SH-SY5Y (cell line): ENCODE data around the gene PNKP.
A peak's percentile ranks its signal among the peaks of the same experiment; 100 is the strongest.

ENCODE experiments used
- GATA2 ChIP-seq: IDR thresholded peaks from 2 replicates; pipeline ENCODE4 v1.6.1; 2011; ENCODE audit warnings: mild to moderate bottlenecking, low read depth, low read length
- GATA3 ChIP-seq: IDR thresholded peaks from 2 replicates; pipeline ENCODE4 v1.6.1; 2011; ENCODE audit warnings: low read depth, mild to moderate bottlenecking, low read length, moderate library complexity

Gene PNKP

DNA sequence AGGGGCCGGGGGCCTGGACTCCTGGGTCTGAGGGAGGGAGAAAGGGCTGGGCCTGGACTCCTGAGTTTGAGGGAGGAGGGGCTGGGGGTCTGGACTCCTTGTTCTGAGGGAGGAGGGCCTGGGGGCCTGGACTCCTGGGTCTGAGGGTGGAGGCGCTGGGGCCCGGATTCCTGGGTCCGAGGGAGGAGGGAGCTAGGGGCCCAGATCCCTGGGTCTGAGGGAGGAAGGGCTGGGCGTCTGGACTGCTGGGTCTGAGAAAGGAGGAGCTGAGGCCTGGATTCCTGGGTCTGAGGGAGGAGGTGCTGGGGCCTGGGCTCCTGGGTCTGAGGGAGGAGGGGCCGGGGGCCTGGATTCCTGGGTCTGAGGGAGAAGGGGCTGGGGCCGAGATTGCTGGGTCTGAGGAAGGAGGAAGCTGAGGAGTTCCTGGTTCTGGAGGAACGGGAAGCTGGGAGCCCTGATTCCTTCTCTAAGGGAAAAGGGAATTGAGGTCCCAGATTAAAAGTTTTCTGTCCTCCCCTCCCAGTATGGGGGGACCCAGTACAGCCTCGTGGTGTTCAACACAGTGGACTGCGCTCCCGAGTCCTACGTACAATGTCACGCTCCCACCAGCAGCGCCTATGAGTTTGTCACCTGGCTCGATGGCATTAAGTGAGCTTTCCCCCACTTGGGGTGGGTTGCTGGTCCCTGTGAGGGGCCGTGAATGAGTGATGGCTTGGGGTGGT is 48.6 kb downstream of the PNKP start:
- TF ChIP-seq GATA3 (no peak), GATA2 (no peak)

DNA sequence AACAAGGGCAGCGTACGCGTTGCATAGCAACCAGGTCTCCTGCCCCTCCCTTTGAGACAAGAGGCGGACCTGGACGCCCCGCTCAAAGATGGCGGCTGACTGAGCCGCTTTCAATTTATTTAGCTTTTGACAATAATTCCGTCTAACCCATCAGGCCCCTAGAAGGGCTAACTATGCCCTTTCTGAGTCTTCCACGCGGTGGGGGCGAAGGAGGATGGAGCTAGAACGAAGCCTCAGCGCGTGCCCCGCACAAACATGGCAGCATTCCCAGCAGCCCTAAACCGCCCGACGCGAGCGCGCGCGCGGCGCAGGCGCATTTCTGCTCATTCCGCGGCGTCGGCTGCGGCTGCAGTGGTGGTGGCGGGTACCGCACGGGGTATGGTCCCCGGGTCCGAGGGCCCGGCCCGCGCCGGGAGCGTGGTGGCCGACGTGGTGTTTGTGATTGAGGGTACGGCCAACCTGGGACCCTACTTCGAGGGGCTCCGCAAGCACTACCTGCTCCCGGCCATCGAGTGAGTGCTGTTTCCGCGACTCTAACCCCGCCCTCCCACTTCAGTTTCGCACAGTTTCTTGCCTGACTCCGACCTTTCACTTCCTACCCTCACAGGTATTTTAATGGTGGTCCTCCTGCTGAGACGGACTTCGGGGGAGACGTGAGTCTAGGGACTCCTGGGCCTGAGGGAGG is 49.3 kb downstream of the PNKP start, which contains the start of gene MED25:
Gene MED25 (plus strand): TSS at position 326 of the 685 bp plus-strand sequence. CDS start 53 bp downstream, at position 379.
- TF ChIP-seq GATA2 (no peak), GATA3 (no peak)

DNA sequence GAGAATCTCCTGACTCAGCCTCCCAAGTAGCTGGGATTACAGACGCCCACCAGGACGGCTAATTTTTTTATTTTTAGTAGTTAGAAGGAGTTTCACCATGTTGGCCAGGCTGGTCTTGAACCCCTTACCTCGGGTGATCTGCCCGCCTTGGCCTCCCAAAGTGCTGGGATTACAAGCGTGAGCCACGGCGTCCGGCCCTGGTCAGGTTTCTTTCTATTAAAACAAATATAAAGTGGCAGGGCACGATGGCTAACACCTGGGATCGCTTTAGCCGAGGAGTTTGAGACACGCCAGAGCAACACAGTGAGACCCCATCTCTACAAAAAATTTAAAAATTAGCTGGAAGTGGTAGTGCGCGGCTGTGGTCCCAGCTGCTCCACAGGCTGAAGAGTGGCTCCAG is 50.8 kb downstream of the PNKP start:
- no peak for TF ChIP-seq GATA2
- TF ChIP-seq GATA3, result no peak

DNA sequence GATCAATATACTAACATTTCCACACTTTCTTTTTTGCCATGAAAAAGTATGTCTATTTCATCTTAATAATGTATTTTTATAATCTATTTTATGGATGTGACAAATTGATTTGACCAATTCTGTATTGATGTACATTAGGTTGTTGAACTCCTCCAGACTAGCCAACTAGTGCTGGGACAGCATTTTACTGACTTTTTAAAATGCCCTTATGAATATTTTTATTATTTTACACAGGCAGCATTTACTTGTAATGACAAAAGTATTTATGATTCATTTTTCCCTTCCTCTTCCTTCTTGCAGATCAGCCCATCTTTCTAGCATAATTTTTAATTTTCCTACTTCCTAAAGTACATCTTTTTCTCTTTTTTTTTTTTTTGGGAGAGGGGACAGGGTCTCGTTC is 53.4 kb downstream of the PNKP start:
- TF ChIP-seq GATA3 (no peak), GATA2 (no peak)

DNA sequence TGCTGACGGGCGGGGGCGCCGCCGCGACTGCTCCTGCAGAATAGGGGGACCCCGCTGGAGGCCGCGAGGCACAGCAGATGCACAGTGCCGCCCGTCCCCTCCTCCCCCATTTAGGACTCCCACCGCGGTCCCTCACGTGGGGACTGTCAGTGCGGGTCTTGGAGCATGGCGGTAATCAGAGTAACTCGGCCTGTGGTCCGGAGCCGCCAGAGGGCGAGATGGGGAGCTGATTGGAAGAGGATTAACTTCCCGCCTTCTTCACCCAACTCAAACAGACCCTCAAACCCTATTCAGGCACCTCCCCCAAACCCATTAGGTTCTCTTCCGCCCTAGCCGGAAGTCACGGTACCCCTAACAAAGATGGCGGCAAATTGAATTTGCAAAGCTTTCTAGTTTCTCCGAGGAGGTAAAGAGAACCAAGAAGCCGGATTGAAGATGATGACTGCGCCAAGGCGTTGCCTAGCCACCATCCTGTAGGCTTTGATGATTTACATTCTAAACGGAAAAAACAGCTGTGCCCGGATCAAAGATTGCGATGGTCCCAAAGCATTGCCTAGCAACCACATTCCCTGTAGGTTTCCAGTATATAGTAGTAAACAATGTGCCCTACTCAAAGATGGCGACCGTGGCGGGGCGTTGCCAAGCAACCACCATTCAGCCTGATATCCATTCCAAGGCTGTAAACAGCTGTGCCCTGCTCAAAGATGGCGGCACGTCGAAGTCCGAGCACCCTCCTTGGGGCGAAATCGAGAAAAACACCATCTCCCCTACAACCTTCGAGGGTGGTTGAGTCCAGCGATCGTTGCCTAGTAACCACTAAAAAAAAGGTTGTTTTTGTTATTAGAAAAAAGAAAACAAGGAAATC is 54.1 kb downstream of the PNKP start, which contains the start of gene FUZ:
Gene FUZ (minus strand): TSS at position 296 of the 865 bp plus-strand sequence. CDS start 186 bp downstream, at position 110.
- TF ChIP-seq GATA3 (no peak), GATA2 (peak; percentile 80)

DNA sequence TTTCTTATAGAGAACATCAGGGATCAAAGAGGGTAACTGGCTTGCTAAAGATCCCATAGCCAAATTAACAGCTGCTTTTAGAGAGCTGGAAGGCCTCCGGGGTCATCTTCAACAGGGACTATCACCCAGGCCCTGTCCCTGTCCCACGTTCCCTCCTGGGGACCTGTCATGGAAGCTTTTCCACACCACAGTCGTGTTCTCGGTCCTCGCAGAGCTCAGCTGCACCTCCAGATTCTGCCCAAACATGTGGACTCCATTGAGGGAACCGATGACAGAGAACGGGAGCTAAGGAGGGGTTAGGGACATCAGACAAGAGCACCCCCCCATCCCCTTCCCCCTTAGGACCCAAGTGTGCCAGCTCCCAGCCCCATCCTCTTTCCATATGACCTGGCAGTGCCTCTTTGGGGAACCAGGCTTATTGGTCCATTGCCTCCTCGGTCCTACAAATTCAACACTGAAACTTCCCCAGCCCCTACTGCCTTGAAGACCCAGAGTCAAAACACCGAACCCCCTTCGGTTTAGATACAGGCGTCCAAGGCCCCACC is 54.9 kb downstream of the PNKP start:
- no peak for TF ChIP-seq GATA3
- TF ChIP-seq GATA2, result no peak

DNA sequence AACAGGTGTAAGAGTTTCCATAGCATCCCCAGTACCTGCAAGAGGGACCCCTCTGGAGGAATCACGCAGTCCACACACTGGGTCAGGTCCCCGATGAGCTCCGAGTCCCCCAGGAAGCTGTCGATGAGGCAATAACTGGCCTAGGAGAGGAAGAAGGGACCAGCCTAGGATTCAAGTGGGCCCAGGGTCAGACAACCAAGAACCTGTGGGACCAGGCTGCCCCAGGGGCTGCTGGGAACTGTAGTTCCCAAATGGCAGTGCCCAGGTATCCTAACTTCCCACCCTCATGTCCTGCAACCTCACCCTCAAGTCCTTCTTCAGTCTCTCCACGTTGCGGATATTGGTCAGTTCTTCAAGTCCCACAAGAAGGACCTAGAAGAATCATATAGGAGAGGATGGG is 56.0 kb downstream of the PNKP start:
- TF ChIP-seq GATA2 (no peak), GATA3 (no peak)
